ENCODE results near the gene SGCA. TPM values are rescaled to one million over a fixed set of nuclear protein-coding genes. Genes with fewer than 3 reads are reported as not detected.

SGCA gene
- total RNA-seq, 1 experiment from 2014 or later, result not detected

- DNase-seq (ENCODE audit: low read depth, low spot score), result no peak
- in situ Hi-C loops (cut with HindIII; ENCODE audit: low pct_unique_long_range_greater_than_20kb, low sequenced_read_pairs), result no loop called here
Observed at GRCh38 chr17:50132104-50132794, 33.6 kb upstream of the SGCA start.

DNA sequence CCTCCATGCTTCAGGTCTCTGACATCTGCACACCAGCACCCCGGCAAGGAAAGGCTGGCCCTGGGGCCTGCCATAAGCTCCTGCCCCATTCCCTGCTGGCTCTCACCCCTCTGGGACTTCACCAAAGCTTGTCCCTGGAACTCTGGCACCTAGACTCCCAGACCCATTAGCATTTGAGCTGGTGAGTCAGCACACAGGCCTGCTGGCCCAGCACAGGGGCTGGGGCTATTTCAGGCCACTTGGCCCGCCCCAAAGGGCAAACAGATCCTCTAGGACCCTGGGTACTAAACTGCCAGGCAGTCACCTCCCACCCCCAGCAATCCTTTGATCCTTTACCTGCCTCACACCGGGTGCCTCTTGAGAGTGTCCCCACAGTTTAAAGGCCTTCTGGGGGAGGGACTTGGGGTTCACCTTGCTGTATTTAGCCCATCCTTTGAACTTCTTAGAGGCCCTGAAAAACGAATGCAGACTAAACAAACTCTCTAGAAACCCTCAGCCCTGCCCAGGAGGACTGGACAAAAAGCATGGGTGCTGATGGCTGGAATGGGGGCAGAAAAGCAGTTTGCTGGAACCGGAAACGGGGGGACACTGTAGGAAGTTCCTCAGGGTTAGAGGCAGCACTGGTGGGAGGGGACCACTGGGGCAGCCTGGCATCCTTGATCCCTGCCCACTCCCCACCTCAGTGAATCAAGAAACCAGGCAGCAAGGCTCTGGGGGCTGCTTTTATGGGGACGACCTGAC lies 32.6 kb upstream of the SGCA start:
- DNase-seq (ENCODE audit: low read depth, low spot score), result no peak
- in situ Hi-C loops (cut with HindIII; ENCODE audit: low pct_unique_long_range_greater_than_20kb, low sequenced_read_pairs), result no loop called here

- DNase-seq (ENCODE audit: low read depth, low spot score), result no peak
- in situ Hi-C loops (cut with HindIII; ENCODE audit: low pct_unique_long_range_greater_than_20kb, low sequenced_read_pairs), result no loop called here
Observed at GRCh38 chr17:50133769-50134099, 32.1 kb upstream of the SGCA start.

GRCh38 chr17:50134206-50135110 lies 31.3 kb upstream of the SGCA start:
- in situ Hi-C loops (cut with HindIII; ENCODE audit: low pct_unique_long_range_greater_than_20kb, low sequenced_read_pairs), result no loop called here
- DNase-seq (ENCODE audit: low read depth, low spot score), result no peak

DNA sequence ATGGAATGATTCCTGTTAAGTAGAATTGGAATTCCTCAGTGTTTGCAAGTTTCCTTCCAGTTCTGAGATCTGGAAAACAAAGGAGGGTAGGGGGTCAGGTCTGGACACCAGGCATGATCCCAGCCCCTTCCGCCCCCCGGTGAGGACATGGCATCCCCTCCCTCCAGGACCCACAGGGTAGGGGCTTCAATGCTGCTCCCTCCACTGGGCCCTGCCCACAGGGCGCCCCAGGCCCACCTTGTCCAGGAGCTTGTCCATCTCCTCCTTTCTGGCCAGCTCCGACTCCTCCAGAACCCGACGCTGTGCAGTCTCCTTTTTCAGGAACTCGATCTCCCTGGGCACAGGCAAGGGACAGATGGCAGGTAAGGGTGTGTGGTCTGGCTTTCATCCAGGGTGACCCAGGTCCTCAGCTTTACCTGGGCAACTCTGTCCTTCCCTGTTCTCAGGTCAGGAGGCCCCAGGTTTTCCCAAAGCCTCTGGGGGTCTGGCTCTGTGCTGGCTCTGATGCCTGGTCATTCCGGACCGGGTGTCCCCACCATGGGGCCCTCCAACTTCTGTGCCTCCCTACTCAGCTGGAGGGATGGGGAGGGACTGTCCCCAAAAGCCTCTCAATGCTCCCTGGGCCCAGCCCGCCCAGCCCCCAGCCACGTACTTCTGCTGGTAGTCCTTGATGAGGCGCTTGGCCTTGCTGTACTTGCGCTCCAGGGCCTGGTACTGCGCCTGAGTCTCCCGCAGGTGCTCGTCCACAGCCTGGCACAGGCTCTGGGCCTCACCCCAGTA lies 30.3 kb upstream of the SGCA start:
- no peak for DNase-seq (ENCODE audit: low read depth, low spot score)
- in situ Hi-C loops (cut with HindIII; ENCODE audit: low pct_unique_long_range_greater_than_20kb, low sequenced_read_pairs), result no loop called here

DNA sequence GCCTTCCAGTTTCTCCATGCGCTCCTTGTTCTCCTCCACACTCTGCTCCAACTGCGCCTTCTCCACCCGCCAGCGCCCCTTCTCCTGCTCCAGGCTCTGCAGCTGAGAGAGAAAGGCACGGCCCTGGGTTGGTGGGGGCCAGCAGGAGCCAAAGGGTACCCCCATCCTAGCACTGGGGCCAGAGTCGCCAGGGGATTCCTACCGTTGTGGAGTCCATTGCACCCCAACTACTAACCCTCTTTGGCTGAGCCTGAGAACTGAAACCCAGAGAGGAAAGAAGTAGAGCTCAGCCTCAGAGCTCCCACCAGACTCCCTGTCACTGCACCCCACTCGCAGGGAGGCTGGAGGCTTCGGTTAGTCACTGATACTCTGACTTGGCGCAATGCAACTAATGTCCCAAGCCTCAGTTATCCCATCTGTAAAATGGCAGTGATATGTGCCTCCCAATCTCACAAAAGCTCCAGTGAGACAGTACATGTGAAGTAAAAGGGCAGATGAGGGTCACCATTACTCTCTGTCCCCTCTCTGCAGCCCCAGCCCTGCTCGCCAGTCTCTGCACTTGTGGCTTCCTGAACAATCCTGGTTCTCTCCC lies 29.6 kb upstream of the SGCA start:
- in situ Hi-C loops (cut with HindIII; ENCODE audit: low pct_unique_long_range_greater_than_20kb, low sequenced_read_pairs), result no loop called here

GRCh38 chr17:50137042-50137441 lies 28.8 kb upstream of the SGCA start:
- DNase-seq (ENCODE audit: low read depth, low spot score), result no peak
- in situ Hi-C loops (cut with HindIII; ENCODE audit: low pct_unique_long_range_greater_than_20kb, low sequenced_read_pairs), result no loop called here

More for the DNA sequence above, 29.6 kb upstream of the SGCA start:
- no peak for DNase-seq (ENCODE audit: low read depth, low spot score)

DNA sequence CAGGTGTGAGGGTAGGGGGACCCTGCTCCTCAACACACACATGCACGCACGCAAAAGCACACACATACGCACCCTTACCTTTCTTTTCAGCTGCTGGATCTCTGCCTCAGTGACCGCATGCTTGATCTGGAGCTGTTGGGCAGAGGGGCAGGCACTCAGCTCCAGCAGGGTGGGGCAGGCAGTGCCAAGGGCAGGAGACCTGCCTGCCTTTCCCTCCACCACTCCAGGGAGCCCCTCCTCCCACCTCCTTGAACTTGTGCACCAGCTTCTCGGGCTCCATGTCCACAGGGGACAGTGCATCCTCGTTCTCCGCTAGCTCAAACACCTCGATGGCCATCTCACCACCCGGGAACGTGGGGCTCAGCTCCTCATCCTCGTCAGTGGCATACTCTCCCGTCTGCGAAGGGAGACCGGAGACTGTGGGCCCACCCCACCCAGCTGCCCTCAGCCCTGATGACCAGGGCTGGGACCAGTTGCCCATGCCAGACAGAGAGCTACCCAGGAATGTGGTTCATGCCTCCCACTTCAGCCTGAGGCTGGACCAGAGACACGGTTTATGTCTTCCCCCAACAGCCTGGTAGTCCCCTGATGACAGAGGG lies 26.5 kb upstream of the SGCA start:
- in situ Hi-C loops (cut with HindIII; ENCODE audit: low pct_unique_long_range_greater_than_20kb, low sequenced_read_pairs), result no loop called here
- no peak for DNase-seq (ENCODE audit: low read depth, low spot score)

DNA sequence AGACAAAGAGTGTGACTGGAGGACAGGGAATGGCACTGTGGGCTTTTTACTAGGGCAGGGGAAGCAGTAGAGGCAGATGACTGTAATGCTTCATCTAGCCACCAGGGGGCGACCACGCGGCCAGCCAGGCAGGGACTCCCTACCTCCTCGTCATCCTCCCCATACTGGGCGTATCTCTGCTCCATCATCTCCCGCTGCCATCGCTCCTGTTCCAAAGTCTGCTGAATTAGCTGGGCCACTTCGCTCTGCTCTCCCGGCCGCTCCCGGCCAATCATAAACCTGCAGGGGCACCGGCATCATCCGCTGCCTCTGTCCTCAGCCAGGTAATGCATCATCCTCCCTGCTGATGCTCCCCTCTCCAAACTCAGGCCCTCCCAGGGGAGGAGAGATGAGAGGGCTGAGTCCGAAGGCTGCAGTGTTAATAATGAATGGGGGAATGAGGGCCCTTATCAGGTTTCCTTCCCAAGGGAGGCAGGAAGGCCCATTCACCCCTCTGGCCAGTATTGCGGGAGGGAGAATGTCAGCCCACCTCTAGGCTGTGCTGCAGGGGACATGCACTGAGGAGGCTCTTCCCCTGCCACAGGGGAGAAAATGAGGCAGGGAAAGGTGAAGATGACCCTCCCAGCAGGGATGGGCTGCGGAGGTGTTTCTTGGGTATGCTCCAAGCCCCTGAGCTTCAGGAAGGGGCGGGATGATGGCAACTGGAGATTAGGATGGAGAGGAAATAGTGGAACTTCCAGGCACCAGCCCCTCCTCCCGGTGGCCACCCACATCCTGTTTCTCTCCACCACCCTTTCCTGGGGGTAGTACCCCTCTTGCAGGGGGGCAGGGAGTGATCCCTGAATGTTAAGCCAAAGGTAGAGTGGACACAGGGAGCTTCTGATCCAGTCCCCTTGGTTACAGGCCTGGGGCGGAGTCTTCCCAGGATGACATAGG lies 25.6 kb upstream of the SGCA start:
- in situ Hi-C loops (cut with HindIII; ENCODE audit: low pct_unique_long_range_greater_than_20kb, low sequenced_read_pairs), result no loop called here
- peak; percentile 82 for DNase-seq (ENCODE audit: low read depth, low spot score)

DNA sequence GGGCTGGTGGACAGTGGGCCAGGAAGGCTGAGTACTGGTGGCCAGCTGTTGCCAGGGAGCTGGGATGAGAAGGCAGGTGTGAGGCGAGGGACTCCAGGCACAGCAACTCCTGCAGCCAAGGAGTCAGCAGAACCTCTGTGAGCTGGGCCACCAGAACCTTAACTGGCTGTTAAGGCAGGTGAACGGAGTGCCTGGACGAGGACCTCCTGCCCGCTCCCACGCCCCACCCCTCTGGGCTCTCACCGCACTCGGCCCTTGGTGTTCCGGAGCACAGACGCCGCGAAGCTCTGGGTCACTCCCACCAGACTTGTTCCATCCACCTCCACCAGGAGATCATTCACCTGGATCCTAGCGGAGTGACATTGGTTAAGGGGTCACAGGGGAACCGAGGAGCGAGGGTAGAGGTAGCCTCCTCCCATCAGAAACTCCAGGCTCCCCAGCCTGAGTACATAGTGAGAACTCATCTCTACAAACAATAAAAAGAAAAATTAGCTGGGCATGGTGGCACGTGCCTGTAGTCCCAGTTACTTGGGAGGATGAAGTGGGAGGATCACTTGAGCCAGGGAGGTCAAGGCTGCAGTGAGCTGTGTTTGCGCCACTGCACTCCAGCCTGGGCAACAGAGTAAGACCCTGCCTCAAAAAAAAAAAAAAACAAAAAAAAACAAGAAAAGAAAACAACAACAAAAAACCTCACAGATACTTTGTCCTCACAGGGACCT lies 24.6 kb upstream of the SGCA start:
- no peak for DNase-seq (ENCODE audit: low read depth, low spot score)
- in situ Hi-C loops (cut with HindIII; ENCODE audit: low pct_unique_long_range_greater_than_20kb, low sequenced_read_pairs), result no loop called here

- DNase-seq (ENCODE audit: low read depth, low spot score), result no peak
- in situ Hi-C loops (cut with HindIII; ENCODE audit: low pct_unique_long_range_greater_than_20kb, low sequenced_read_pairs), result no loop called here
Observed at GRCh38 chr17:50141745-50142110, 24.1 kb upstream of the SGCA start.

DNA sequence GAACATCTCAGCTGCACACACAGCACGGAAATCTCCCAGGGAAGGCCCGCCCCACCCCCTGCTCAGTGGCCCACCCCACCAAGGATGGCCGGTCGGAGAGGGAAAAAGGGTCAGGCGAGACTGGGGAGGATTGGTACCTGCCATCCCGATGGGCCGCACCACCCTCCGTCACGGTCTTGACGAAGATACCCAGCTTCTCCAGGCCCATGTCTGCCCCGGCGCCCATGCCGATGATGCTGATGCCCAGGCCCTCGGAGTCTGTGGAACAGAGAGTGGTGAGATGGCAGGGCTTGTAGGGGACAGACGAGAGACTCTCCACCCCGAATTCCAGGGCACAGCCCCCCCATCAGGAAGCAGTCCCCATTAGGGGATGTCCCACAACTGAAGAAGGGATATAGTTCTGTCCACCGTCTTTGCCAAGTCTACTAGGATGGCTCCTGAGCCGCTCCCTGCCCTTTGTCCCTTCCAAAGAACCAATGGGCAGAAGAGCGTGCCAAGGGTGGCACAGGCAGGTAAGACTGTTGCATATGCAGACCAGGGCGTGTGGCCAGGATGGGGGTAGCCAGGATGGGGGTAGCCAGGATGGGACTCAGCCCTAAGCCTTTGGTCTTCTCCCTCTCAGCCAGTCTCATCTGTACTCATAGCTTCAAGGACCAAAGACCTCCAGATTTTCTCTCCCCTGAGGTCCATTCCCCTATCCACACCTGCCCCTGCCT lies 22.2 kb upstream of the SGCA start:
- DNase-seq (ENCODE audit: low read depth, low spot score), result no peak
- in situ Hi-C loops (cut with HindIII; ENCODE audit: low pct_unique_long_range_greater_than_20kb, low sequenced_read_pairs), result no loop called here

DNA sequence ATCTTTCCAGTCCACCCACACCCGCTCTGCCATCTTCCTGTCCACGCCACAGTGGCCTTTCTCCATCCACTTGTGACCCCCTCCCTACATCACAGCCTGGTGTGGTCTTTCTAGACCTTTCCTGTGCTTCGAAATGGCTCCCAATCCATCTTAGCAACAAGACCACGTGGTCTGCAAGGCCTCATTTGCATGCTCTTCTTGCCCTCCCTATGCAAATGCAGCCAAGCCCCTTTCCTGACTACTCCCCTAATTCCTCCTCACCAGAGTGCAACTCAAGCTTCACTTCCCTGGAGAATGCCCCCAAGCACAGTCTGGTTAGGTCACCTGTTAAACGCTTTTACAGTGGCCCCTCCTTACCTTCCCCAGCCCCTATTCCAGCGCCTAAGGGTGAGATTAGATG lies 21.4 kb upstream of the SGCA start:
- no peak for DNase-seq (ENCODE audit: low read depth, low spot score)
- in situ Hi-C loops (cut with HindIII; ENCODE audit: low pct_unique_long_range_greater_than_20kb, low sequenced_read_pairs), result no loop called here

GRCh38 chr17:50144845-50145531 lies 20.8 kb upstream of the SGCA start:
- in situ Hi-C loops (cut with HindIII; ENCODE audit: low pct_unique_long_range_greater_than_20kb, low sequenced_read_pairs), result no loop called here

More at GRCh38 chr17:50144845-50145531, 20.8 kb upstream of the SGCA start:
- DNase-seq (ENCODE audit: low read depth, low spot score), result peak; percentile 49
